NCI-H748 treated with DMSO at 0.1 percent for 48 hours (cell line): ENCODE results near the gene KMT5B.

Source experiments
- DNase-seq: peaks from one replicate; lab custom pipeline; 2025; lab: John Stamatoyannopoulos, UW

KMT5B gene

GRCh38 chr11:68117853-68118470, 95.1 kb downstream of the KMT5B start:
- DNase-seq, result no peak

- no peak for DNase-seq
Observed at GRCh38 chr11:68116974-68117373, 96.1 kb downstream of the KMT5B start.

GRCh38 chr11:68116126-68116525, 97.0 kb downstream of the KMT5B start:
- no peak for DNase-seq

- DNase-seq, result no peak
Observed at GRCh38 chr11:68115285-68115684, 97.8 kb downstream of the KMT5B start.

- no peak for DNase-seq
Observed at GRCh38 chr11:68113986-68114385, 99.1 kb downstream of the KMT5B start.

- no peak for DNase-seq
Observed at GRCh38 chr11:68107689-68108088, 105.4 kb downstream of the KMT5B start.

- no peak for DNase-seq
Observed at GRCh38 chr11:68106165-68106940, 106.7 kb downstream of the KMT5B start.
